Measurements from ENCODE around the gene HDAC4. TPM values are rescaled to one million over a fixed set of nuclear protein-coding genes. Genes with fewer than 3 reads are reported as not detected.

Gene HDAC4
- total and polyA plus RNA-seq, 2 of the 4 experiments (the other 2 are of a cell fraction): 4.1 to 7.2 TPM

- ChIA-PET CTCF (interaction anchor here (1.2 kb wide), 1 partner anchor 20 kb away, joined by 3 read pairs; no protein-coding TSS in a partner anchor), POLR2A (ENCODE audit: unreplicated experiment) (no interaction called here)
- H3K4ac ChIP-seq (ENCODE audit: low read depth, low read length): peak overlapping the region; percentile 73
- peaks cover 52% of the 10 kb centered on the region for H3K4me1 ChIP-seq (ENCODE audit: control insufficient read depth, insufficient read depth, low read length)
- H3K23ac ChIP-seq (ENCODE audit: low read depth, low read length): no peak overlapping the region
- H2AK9ac ChIP-seq (replicated peaks; ENCODE audit: low read depth, low read length, poor library complexity): no peak overlapping the region
- H3K4me2 ChIP-seq (ENCODE audit: low read depth, low read length): no peak overlapping the region
- no peaks in the 10 kb centered on the region for H3K27me3 ChIP-seq (ENCODE audit: control insufficient read depth, insufficient read depth, low read length)
- peak overlapping the region; percentile 28 for H2BK120ac ChIP-seq (ENCODE audit: low read depth, low read length)
- H2BK5ac ChIP-seq (ENCODE audit: low read depth, low read length, poor library complexity, severe bottlenecking): peak overlapping the region; percentile 78
- peak overlapping the region; percentile 26 for H4K91ac ChIP-seq (ENCODE audit: insufficient read depth, low read depth, low read length)
- no peak overlapping the region for H3K9ac ChIP-seq (ENCODE audit: low read depth, low read length)
- 0 out of 2 replicates have a peak overlapping the region, but pooled peaks have one; percentile 4 for H3K14ac ChIP-seq (replicated peaks; ENCODE audit: low read depth, low read length)
- no peak overlapping the region for H2BK15ac ChIP-seq (ENCODE audit: low read depth, low read length)
- peaks cover 50 to 83% of the 10 kb centered on the region in 2 experiments for H3K79me1 ChIP-seq (ENCODE audit: low read depth in 1 of 2, low read length in 2 of 2)
- H3K9me3 ChIP-seq (ENCODE audit: control insufficient read depth, insufficient read depth, low read length): no peaks in the 10 kb centered on the region
- 0 out of 2 replicates have a peak, but pooled peaks cover 3% of the 10 kb centered on the region for H4K20me1 ChIP-seq (ENCODE audit: insufficient read depth, low read length)
- ATAC-seq (ENCODE audit: low read depth) (no peak), DNase-seq (no peak)
- H3K27ac ChIP-seq (ENCODE audit: insufficient read depth, low read length): peak overlapping the region; percentile 75; the same call in 1 of the 2 replicates
- H2AK5ac ChIP-seq (ENCODE audit: low read depth, low read length): peak overlapping the region; percentile 57; the same call in 1 of the 2 replicates
- peak overlapping the region; percentile 36 to 86; a peak in 2 of 4 replicates for H4K8ac ChIP-seq (ENCODE audit: low read depth in 2 of 2, low read length in 2 of 2)
- intact Hi-C loops (cut with micrococcal nuclease) (no loop called here), dilution Hi-C loops (cut with HindIII; ENCODE audit: low sequenced_read_pairs, unreplicated experiment) (no loop called here), in situ Hi-C loops (cut with MboI; ENCODE audit: low sequenced_read_pairs) (no loop called here)
- no peak for TF ChIP-seq CEBPB (IDR thresholded peaks at IDR 0.05; ENCODE audit: low read depth, low read length)
- no peak for TF ChIP-seq RAD21 (IDR thresholded peaks at IDR 0.05; ENCODE audit: low read length)
- no peak for TF ChIP-seq USF2 (IDR thresholded peaks at IDR 0.05; ENCODE audit: low read depth, low read length)
- TF ChIP-seq MAFK (IDR thresholded peaks at IDR 0.05; ENCODE audit: low read depth, low read length): no peak
- no peak for TF ChIP-seq FOS (IDR thresholded peaks at IDR 0.05; ENCODE audit: low read depth, low read length)
- TF ChIP-seq RCOR1 (IDR thresholded peaks at IDR 0.05; ENCODE audit: insufficient replicate concordance, low read length): no peak
- no peak for TF ChIP-seq MXI1 (IDR thresholded peaks at IDR 0.05; ENCODE audit: borderline replicate concordance, low read depth, low read length)
- TF ChIP-seq CHD1 (IDR thresholded peaks at IDR 0.05; ENCODE audit: low read depth, low read length): no peak
- TF ChIP-seq SMC3 (IDR thresholded peaks at IDR 0.05; ENCODE audit: low read depth, low read length): no peak
- no peak for TF ChIP-seq CTCF (conservative IDR thresholded peaks at IDR 0.05; ENCODE audit: low read depth, low read length)
- no peak for TF ChIP-seq RFX5 (IDR thresholded peaks at IDR 0.05; ENCODE audit: low read depth, low read length)
- TF ChIP-seq MAZ (IDR thresholded peaks at IDR 0.05; ENCODE audit: borderline replicate concordance, low read depth, low read length): no peak
- TF ChIP-seq NFE2L2 (IDR thresholded peaks at IDR 0.05; ENCODE audit: low read depth, low read length): no peak
- peak overlapping the region; percentile 66; the same call in 1 of the 2 replicates for H4K5ac ChIP-seq (ENCODE audit: low read depth, low read length)
- H3K9me1 ChIP-seq (ENCODE audit: insufficient read depth, low read length): peaks cover 35% of the 10 kb centered on the region
- no peak overlapping the region for H3K56ac ChIP-seq (ENCODE audit: extremely low read depth, insufficient read depth, low read length)
- peak overlapping the region; percentile 50 for H2BK20ac ChIP-seq (ENCODE audit: low read depth, low read length)
- H2AFZ ChIP-seq (replicated peaks; ENCODE audit: low read length, poor library complexity): no peak overlapping the region
- H3K36me3 ChIP-seq (ENCODE audit: control insufficient read depth, insufficient read depth, low read length): no peaks in the 10 kb centered on the region
- no TSS peak for BruUV-seq (replicated peaks)
- WGBS, 2 experiments (ENCODE audit: extremely low coverage in 2 of 2, insufficient read length in 1 of 2): 100% methylated on average over 1 of the region's 6 CpGs; no CpG with 5 or more reads in 1 of the 2 experiments
- no peak overlapping the region for H3K4me3 ChIP-seq (ENCODE audit: insufficient read depth, low read depth, low read length)
- peak overlapping the region; percentile 62 for H3K18ac ChIP-seq (ENCODE audit: low read depth, low read length)
These were observed 132.7 kb downstream of the HDAC4 start for GRCh38 chr2:239268082-239268481.

All from IMR-90 (cell line).